OCI-LY7 (cell line): ENCODE results near the gene RBPMS2. TPM values are rescaled to one million over a fixed set of nuclear protein-coding genes. Genes with fewer than 3 reads are reported as not detected.

Source experiments
- BruUV-seq: library from RNA; stranded (reverse); fragments of 400-500 nt; replicated peaks from 2 replicates; lab custom pipeline; 2021; lab: Mats Ljungman, UMichigan
- CTCF ChIA-PET: fragments of 300-600 bp; sonication (Branson Sonifier 250); formaldehyde crosslinking; loops from one replicate; lab custom pipeline; 2022; ENCODE audit warnings: antibody characterized with exemption; ENCODE audit not compliant: unreplicated experiment; lab: Charles Lee
- POLR2A ChIA-PET: fragments of 300-600 bp; sonication (Branson Sonifier 250); formaldehyde crosslinking; loops from one replicate; lab custom pipeline; 2022; ENCODE audit warnings: antibody characterized with exemption; lab: Charles Lee
- DNase-seq: peaks from one replicate; pipeline ENCODE4 v3.0.0-alpha.2; 2015; ENCODE audit warnings: low spot score
- H2AFZ ChIP-seq: fragments of 200-600 bp; sonication (generic), shearing (Covaris generic); 2 replicates; pipeline ENCODE4 v1.6.1; 2014; ENCODE audit warnings: mild to moderate bottlenecking, antibody characterized with exemption, low read length, moderate library complexity
- H3K27ac ChIP-seq: fragments of 200-600 bp; sonication (generic); 2 replicates; pipeline ENCODE4 v1.5.1; 2014; ENCODE audit warnings: mixed run types, low read depth, mild to moderate bottlenecking, moderate library complexity, low read length, inconsistent platforms; ENCODE audit not compliant: poor library complexity, severe bottlenecking
- H3K36me3 ChIP-seq: fragments of 200-600 bp; sonication (generic); 2 replicates; pipeline ENCODE4 v1.6.1; 2014; ENCODE audit warnings: mild to moderate bottlenecking, antibody characterized with exemption, low read length, moderate library complexity, mixed read lengths; ENCODE audit not compliant: insufficient read depth
- H3K4me1 ChIP-seq: fragments of 200-600 bp; sonication (generic); 2 replicates; pipeline ENCODE4 v1.5.1; 2014; ENCODE audit warnings: mild to moderate bottlenecking, low read length; ENCODE audit not compliant: insufficient read depth, poor library complexity, severe bottlenecking
- H3K4me2 ChIP-seq: fragments of 200-600 bp; sonication (generic); 2 replicates; pipeline ENCODE4 v1.6.1; 2014; ENCODE audit warnings: mild to moderate bottlenecking, low read length
- H3K4me3 ChIP-seq: fragments of 200-600 bp; sonication (generic); 2 replicates; pipeline ENCODE4 v1.5.1; 2014; ENCODE audit warnings: mild to moderate bottlenecking, low read depth, low read length; ENCODE audit not compliant: poor library complexity, severe bottlenecking
- H3K79me2 ChIP-seq: fragments of 200-600 bp; sonication (generic); 2 replicates; pipeline ENCODE4 v1.6.1; 2016; ENCODE audit warnings: low read depth, mild to moderate bottlenecking, low read length, moderate library complexity, mixed read lengths; ENCODE audit not compliant: insufficient read depth
- H3K9me2 ChIP-seq: fragments of 200-600 bp; sonication (generic); 2 replicates; pipeline ENCODE4 v1.6.1; 2016; ENCODE audit warnings: mild to moderate bottlenecking, low read length, mixed read lengths; ENCODE audit not compliant: insufficient read depth
- H3K9me3 ChIP-seq: fragments of 200-600 bp; sonication (generic); 2 replicates; pipeline ENCODE4 v1.6.1; 2014; ENCODE audit warnings: mild to moderate bottlenecking, mixed run types, low read length, mixed read lengths
- H4K20me1 ChIP-seq: fragments of 200-600 bp; sonication (generic); 2 replicates; pipeline ENCODE4 v1.6.1; 2014; ENCODE audit warnings: mild to moderate bottlenecking, antibody characterized with exemption, low read length, moderate library complexity, mixed read lengths; ENCODE audit not compliant: insufficient read depth
- CTCF ChIP-seq: fragments of 200-600 bp; sonication (generic); conservative IDR thresholded peaks from 2 replicates; pipeline ENCODE4 v1.5.1; 2014; ENCODE audit warnings: mild to moderate bottlenecking, antibody characterized with exemption, low read length, moderate library complexity, mixed read lengths
- EZH2phosphoT487 ChIP-seq: fragments of 200-600 bp; sonication (generic); IDR thresholded peaks from 2 replicates; pipeline ENCODE4 v1.6.1; 2018; ENCODE audit warnings: low read depth, borderline replicate concordance, mild to moderate bottlenecking, mixed run types, antibody characterized with exemption, low read length, moderate library complexity, mixed read lengths
- intact Hi-C: fragments of 100-400 bp; cut with micrococcal nuclease; formaldehyde crosslinking; loops from one replicate; pipeline ENCODE4 v1.10.0; 2022; ENCODE audit not compliant: unreplicated experiment
- total RNA-seq, 2 experiments: library from RNA; depleted of rRNA in 1 of 2; stranded (reverse); fragments of >200 nt in 1 of 2; shearing (Covaris generic) in 1 of 2; gene quantifications; 2 replicates each; pipeline ENCODE4 v1.2.3, GENCODE V29; 2014 to 2022

Gene RBPMS2
- total RNA-seq, 2 experiments from 2014 or later: not detected

GRCh38 chr15:64731805-64732151 is 43.6 kb downstream of the RBPMS2 start:
- H3K9me2 ChIP-seq: no peaks in the 10 kb centered on the region
- no peaks in the 10 kb centered on the region for H3K36me3 ChIP-seq
- H3K9me3 ChIP-seq: no peaks in the 10 kb centered on the region
- H3K4me1 ChIP-seq: no peaks in the 10 kb centered on the region
- H3K79me2 ChIP-seq: no peaks in the 10 kb centered on the region
- TF ChIP-seq CTCF (no peak), EZH2phosphoT487 (no peak)
- no peak overlapping the region for H2AFZ ChIP-seq
- no peaks in the 10 kb centered on the region for H4K20me1 ChIP-seq
- no peak overlapping the region for H3K4me3 ChIP-seq
- ChIA-PET POLR2A (interaction anchor here (0.5 kb wide), 1 partner anchor 97 kb away, joined by 3 read pairs; no protein-coding TSS in a partner anchor), CTCF (interaction anchor here (0.6 to 1.0 kb wide), 2 partner anchors 77 to 320 kb away, joined by 3 read pairs; no protein-coding TSS in a partner anchor)
- no peak overlapping the region for H3K4me2 ChIP-seq
- DNase-seq: no peak
- no peak overlapping the region for H3K27ac ChIP-seq
- intact Hi-C loops: loop anchor here (1.0 to 5.0 kb wide), 3 partner anchors 79 to 296 kb away; partner anchors contain the start of gene MTFMT
- BruUV-seq: no TSS peak

GRCh38 chr15:64731012-64731804 is 44.2 kb downstream of the RBPMS2 start:
- Histone ChIP-seq H3K4me1 (no peaks in the 10 kb centered on the region), H3K79me2 (no peaks in the 10 kb centered on the region), H3K4me2 (peak overlapping the region; percentile 1; the same call in 1 of the 2 replicates), H3K9me3 (no peaks in the 10 kb centered on the region), H3K36me3 (no peaks in the 10 kb centered on the region), H2AFZ (no peak overlapping the region), H4K20me1 (no peaks in the 10 kb centered on the region), H3K27ac (no peak overlapping the region), H3K4me3 (no peak overlapping the region), H3K9me2 (no peaks in the 10 kb centered on the region)
- intact Hi-C loops: loop anchor here (1.0 to 5.0 kb wide), 3 partner anchors 79 to 296 kb away; partner anchors contain the start of gene MTFMT
- CTCF ChIA-PET: interaction anchor here (0.6 to 1.0 kb wide), 2 partner anchors 78 to 321 kb away, joined by 3 read pairs; no protein-coding TSS in a partner anchor
- BruUV-seq: no TSS peak
- POLR2A ChIA-PET: no interaction called here
- TF ChIP-seq CTCF (peak; percentile 96), EZH2phosphoT487 (no peak)
- DNase-seq: peak; percentile 86
